Measurements from ENCODE around the gene OGA. TPM values are rescaled to one million over a fixed set of nuclear protein-coding genes. Genes with fewer than 3 reads are reported as not detected.

OGA gene
- total RNA-seq, 1 donor from 2014 or later, result 99.5 TPM

- Mint-ChIP-seq H3K36me3 (no peaks in the 10 kb centered on the region), H3K27ac (no peak overlapping the region), H3K4me1 (ENCODE audit: unreplicated experiment) (no peaks in the 10 kb centered on the region), H3K27me3 (peaks cover 74% of the 10 kb centered on the region), H3K4me3 (no peak overlapping the region), H3K9me3 (no peaks in the 10 kb centered on the region)
- TF ChIP-seq CTCF (conservative IDR thresholded peaks at IDR 0.05), result no peak
- DNase-seq (ENCODE audit: extremely low spot score, unreplicated experiment), result no peak
Observed at GRCh38 chr10:101766753-101767599, 51.3 kb downstream of the OGA start.

DNA sequence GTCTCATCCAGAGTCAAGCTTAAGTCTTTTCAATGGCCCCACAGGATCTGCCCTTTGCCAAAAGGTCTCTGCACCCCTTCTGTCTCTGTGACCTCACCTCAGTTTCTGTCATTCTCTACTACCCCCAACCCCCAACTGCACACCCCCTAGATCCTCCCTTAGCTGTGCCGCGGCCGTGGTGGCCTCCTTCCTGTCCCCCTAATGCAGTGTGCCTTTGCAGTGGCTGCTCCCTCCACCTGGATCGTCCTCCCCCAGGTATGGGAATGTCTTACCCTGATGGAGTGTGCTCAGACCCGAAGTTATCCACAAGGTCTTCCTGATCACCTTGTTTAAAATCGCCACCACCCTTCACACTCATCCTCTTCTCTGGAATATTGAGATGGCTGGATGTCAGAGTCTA, 51.9 kb downstream of the OGA start:
- Mint-ChIP-seq H3K27ac (no peak overlapping the region), H3K27me3 (peaks cover 69% of the 10 kb centered on the region), H3K4me1 (ENCODE audit: unreplicated experiment) (no peaks in the 10 kb centered on the region)

GRCh38 chr10:101763141-101763846, 55.0 kb downstream of the OGA start:
- no peaks in the 10 kb centered on the region for H3K9me3 Mint-ChIP-seq
- no peak for TF ChIP-seq CTCF (conservative IDR thresholded peaks at IDR 0.05)
- no peak for DNase-seq (ENCODE audit: extremely low spot score, unreplicated experiment)
- no peaks in the 10 kb centered on the region for H3K36me3 Mint-ChIP-seq
- no peak overlapping the region for H3K27ac Mint-ChIP-seq
- H3K27me3 Mint-ChIP-seq, result peaks cover 59% of the 10 kb centered on the region
- H3K4me3 Mint-ChIP-seq, result no peak overlapping the region
- H3K4me1 Mint-ChIP-seq (ENCODE audit: unreplicated experiment), result no peaks in the 10 kb centered on the region

More for the DNA sequence above, 51.9 kb downstream of the OGA start:
- H3K9me3 Mint-ChIP-seq, result no peaks in the 10 kb centered on the region
- no peak for DNase-seq (ENCODE audit: extremely low spot score, unreplicated experiment)
- no peak for TF ChIP-seq CTCF (conservative IDR thresholded peaks at IDR 0.05)
- no peak overlapping the region for H3K4me3 Mint-ChIP-seq
- H3K36me3 Mint-ChIP-seq, result no peaks in the 10 kb centered on the region

DNA sequence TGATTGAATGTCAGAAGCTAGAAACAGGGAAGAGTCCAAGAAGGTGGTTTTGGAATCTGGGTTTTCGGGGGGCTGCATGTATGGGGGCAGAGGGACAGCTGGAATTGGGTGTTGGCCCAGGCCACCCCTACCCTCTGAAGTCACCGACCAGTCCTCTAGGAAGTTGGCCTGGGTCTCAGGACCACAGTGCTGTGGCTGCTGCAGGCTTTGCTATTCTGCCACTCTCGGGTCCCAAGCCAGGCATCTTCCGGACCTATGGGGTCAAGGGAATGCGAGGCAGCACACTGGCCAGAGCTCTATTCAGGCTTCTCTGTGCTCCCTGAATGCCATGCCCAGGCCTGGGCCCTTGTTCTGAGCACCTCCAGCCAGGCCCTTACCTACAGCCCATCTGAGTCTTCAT, 55.5 kb downstream of the OGA start:
- Mint-ChIP-seq H3K27me3 (peaks cover 58% of the 10 kb centered on the region), H3K27ac (no peak overlapping the region), H3K4me3 (no peak overlapping the region), H3K36me3 (no peaks in the 10 kb centered on the region), H3K4me1 (ENCODE audit: unreplicated experiment) (no peaks in the 10 kb centered on the region), H3K9me3 (no peaks in the 10 kb centered on the region)
- DNase-seq (ENCODE audit: extremely low spot score, unreplicated experiment), result no peak
- TF ChIP-seq CTCF (conservative IDR thresholded peaks at IDR 0.05), result no peak

- Mint-ChIP-seq H3K9me3 (no peaks in the 10 kb centered on the region), H3K27ac (no peak overlapping the region), H3K4me1 (ENCODE audit: unreplicated experiment) (no peaks in the 10 kb centered on the region), H3K4me3 (no peak overlapping the region), H3K36me3 (no peaks in the 10 kb centered on the region), H3K27me3 (peaks cover 52% of the 10 kb centered on the region)
- TF ChIP-seq CTCF (conservative IDR thresholded peaks at IDR 0.05), result no peak
- DNase-seq (ENCODE audit: extremely low spot score, unreplicated experiment), result no peak
Observed at GRCh38 chr10:101761226-101761625, 57.0 kb downstream of the OGA start.

All from type B pancreatic cell (in vitro differentiated cells).